Lower leg skin (tissue), 4 donors: ENCODE measurements around the gene DUSP10. TPM values are rescaled to one million over a fixed set of nuclear protein-coding genes. Genes with fewer than 3 reads are reported as not detected.

Source experiments
- DNase-seq, 2 donors: peaks; one replicate each; pipeline ENCODE4 v3.0.0-alpha.2; 2019; ENCODE audit warnings: low spot score in 2 of 2
- H3K4me3 ChIP-seq: fragments of 200-600 bp; sonication (generic); 2 replicates; pipeline ENCODE4 v1.5.1; 2017; ENCODE audit warnings: mild to moderate bottlenecking, low read depth; ENCODE audit not compliant: poor library complexity, severe bottlenecking
- POLR2A ChIP-seq, 2 donors: fragments of 450-650 bp; IDR thresholded peaks; one replicate each; pipeline ENCODE4 v1.6.1; 2016 to 2017; ENCODE audit warnings: antibody characterized with exemption in 2 of 2, mild to moderate bottlenecking in 1 of 2, moderate library complexity in 1 of 2
- WGBS, 2 donors: methylation state at CpG; one replicate each; pipeline ENCODE4 v1.1.5; 2018; 5-methylcytosine and 5-hydroxymethylcytosine counted together
- intact Hi-C: fragments of 100-400 bp; cut with DNase I; formaldehyde crosslinking; loops from one replicate; pipeline ENCODE4 v1.15.0; 2023; ENCODE audit warnings: low total_unique reads
- total RNA-seq, 4 donors: library from RNA; depleted of rRNA; stranded (reverse); fragments of >200 nt; gene quantifications; one replicate each; pipeline ENCODE4 v1.1.0, GENCODE V29; 2016
- TF ChIP-seq, protein P1 (sequence below), 3 donors: fragments of 450-650 bp; IDR thresholded peaks; one replicate each; pipeline ENCODE4 v1.5.1; 2016; ENCODE audit warnings: antibody characterized with exemption in 3 of 3, mild to moderate bottlenecking in 3 of 3, moderate library complexity in 2 of 3

DUSP10 gene
- total RNA-seq, 4 donors from 2014 or later, result 11.8 to 20.9 (median 14.6) TPM

DNA sequence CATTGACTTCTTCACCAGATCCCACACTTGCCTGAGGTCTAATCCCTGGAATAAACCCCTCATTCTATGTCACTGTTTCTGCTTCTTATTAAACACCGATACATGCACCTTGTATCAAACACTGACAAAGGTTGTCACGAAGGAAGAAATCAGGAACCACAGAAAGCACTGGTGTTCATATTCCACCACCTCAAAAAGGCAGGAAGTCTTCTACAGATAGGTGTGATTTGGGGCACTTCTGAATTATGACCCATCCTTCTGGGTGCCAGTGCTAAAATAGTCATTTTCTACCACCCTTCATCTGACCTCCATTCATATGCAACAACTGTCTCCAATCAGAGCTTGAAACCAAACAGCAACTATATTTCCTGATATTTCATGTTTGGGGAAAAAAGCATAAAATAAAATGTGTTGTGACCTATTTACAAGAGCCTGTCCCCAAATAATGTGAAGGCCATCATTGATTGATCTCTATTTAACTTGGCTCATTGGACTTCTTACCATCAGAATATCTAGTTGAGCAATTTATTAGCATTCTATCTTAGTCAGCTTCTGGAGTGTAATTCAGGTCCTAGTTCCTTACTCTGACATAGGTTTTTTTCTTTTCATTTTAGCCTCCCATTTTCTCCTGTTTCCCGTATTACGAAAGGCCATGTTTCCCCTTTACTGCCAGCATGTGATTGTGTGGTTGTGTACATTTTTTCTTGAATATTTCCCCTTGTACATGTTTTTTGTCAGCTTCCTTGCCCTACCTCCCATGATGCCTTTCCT, 43.1 kb downstream of the DUSP10 start:
- no peak overlapping the region for H3K4me3 ChIP-seq
- intact Hi-C loops, result no loop called here
- WGBS, 2 donors, result 87 to 89% methylated on average over 4 of the region's 4 CpGs
- TF ChIP-seq, protein P1, sequence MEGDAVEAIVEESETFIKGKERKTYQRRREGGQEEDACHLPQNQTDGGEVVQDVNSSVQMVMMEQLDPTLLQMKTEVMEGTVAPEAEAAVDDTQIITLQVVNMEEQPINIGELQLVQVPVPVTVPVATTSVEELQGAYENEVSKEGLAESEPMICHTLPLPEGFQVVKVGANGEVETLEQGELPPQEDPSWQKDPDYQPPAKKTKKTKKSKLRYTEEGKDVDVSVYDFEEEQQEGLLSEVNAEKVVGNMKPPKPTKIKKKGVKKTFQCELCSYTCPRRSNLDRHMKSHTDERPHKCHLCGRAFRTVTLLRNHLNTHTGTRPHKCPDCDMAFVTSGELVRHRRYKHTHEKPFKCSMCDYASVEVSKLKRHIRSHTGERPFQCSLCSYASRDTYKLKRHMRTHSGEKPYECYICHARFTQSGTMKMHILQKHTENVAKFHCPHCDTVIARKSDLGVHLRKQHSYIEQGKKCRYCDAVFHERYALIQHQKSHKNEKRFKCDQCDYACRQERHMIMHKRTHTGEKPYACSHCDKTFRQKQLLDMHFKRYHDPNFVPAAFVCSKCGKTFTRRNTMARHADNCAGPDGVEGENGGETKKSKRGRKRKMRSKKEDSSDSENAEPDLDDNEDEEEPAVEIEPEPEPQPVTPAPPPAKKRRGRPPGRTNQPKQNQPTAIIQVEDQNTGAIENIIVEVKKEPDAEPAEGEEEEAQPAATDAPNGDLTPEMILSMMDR (IDR thresholded peaks at IDR 0.05), result no peak
- TF ChIP-seq POLR2A (IDR thresholded peaks at IDR 0.05), result no peak
- no peak for DNase-seq

DNA sequence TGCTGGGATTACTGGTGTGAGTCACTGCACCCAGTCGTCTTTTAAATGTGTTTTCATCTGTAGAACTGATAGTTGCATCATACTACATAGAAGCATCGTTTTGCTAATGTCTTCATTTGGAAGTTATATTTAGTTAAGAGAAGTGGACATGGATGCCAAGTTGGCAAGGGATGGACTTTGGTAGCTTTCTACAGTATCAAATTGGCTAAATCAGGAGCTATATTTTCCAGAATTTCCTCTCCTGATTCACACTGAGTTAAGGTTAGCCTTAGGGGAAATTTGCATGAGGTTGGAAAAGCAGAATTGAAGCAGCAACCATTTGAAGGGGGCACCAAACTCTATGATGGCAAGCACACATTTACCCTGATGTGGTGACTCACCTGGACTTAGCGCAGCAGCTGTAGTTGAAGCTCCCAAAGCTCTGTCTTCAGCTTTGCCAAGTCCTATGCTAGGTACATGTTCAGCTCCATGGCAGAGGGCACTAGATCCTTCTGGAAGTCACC, 43.9 kb downstream of the DUSP10 start:
- DNase-seq, result no peak
- intact Hi-C loops, result no loop called here
- TF ChIP-seq, protein P1 (IDR thresholded peaks at IDR 0.05), result no peak
- TF ChIP-seq POLR2A (IDR thresholded peaks at IDR 0.05), result no peak
- no peak overlapping the region for H3K4me3 ChIP-seq
- 30 to 41% methylated on average over 3 of the region's 3 CpGs for WGBS, 2 donors

DNA sequence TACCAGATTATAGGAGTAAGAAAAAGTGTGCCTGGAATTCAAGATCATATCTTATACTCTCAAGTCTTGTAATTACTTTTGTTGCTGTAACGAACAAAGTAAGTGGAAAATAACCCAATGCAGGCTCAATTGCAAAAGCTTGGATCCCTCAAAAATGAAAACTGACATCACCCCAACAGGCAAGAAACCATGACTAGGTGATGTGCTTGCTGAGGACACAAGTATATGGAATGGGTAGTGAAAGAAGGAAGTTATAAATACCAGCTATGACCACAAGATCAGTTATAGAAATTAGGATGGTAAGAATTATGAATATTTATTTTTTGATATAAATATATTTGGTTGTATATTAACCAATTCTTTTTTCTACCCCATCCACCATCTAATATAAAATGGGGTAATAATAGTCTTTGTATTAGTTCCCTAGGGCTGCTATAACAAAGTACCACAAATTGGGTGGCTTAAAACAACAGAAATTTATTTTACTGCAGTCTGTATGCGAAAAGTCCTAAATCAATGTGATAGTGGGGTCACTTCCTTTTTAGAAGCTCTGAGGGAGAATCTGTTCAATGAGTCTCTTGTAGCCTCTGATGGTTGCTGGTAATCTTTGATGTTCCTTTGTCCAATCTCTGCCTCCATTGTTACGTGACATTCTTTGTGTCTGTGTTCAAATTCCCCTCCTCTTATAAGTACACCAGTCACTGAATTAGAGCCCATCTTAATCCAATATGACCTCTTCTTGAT, 45.0 kb downstream of the DUSP10 start:
- DNase-seq, result no peak
- TF ChIP-seq, protein P1 (IDR thresholded peaks at IDR 0.05), result no peak
- TF ChIP-seq POLR2A (IDR thresholded peaks at IDR 0.05), result no peak
- no peak overlapping the region for H3K4me3 ChIP-seq
- 76 to 81% methylated on average over 3 of the region's 3 CpGs for WGBS, 2 donors
- intact Hi-C loops, result no loop called here

DNA sequence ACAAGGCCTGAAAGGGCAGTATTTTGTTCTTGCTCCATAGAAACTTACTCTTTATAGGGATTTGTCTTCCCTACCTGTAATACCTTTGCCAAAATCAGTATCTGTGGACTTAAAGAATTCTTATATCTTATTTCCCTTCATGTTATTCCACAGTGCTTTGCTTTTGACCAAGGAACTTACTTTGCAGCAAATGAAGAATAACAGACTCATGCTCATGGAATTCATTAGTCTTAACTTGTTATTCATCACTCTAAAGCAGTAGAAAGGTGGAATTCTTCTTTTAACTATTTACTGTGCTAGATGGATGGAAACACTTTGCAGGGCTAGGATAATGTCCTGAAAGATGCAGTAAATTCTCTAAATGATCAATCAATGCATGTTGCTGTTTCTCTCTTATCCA, 45.9 kb downstream of the DUSP10 start:
- TF ChIP-seq, protein P1 (IDR thresholded peaks at IDR 0.05), result no peak
- TF ChIP-seq POLR2A (IDR thresholded peaks at IDR 0.05), result no peak
- intact Hi-C loops, result no loop called here
- DNase-seq, result no peak
- no peak overlapping the region for H3K4me3 ChIP-seq

DNA sequence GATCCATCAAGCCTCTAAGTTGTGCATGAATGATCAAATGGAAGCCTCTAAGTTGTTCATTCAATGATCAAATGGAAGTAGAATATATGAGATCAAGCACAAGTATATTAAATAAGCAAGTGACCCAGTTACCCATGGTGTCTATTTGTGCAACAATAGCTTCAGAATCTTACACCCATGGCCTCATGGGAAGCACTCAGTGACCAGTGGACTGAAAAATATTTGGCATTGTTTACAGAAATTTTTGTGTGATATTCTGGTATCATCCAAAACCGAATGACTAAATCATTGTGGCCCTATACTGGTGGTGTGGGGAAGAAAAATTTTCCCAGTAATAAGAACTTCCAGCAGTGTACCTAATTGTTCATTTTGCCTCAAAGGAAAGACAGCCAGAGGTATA, 46.6 kb downstream of the DUSP10 start:
- no peak overlapping the region for H3K4me3 ChIP-seq
- no peak for DNase-seq
- intact Hi-C loops, result no loop called here
- WGBS, 2 donors, result 75 to 89% methylated on average over 1 of the region's 1 CpG
- TF ChIP-seq, protein P1 (IDR thresholded peaks at IDR 0.05), result no peak
- TF ChIP-seq POLR2A (IDR thresholded peaks at IDR 0.05), result no peak
